Psoas muscle (tissue), 8 donors: Measurements from ENCODE around the gene EVC. TPM values are rescaled to one million over a fixed set of nuclear protein-coding genes. Genes with fewer than 3 reads are reported as not detected.

Source experiments
- ATAC-seq, 4 donors: fragments of 200-7000 bp; cut with Tn5 transposase; one replicate each; pipeline ENCODE4 v1.9.1; 2020; ENCODE audit warnings: moderate library complexity in 3 of 4, mild to moderate bottlenecking in 2 of 4
- DNase-seq, 2 donors: peaks; one replicate each; pipeline ENCODE4 v3.0.0-alpha.2; 2020
- H3K27ac ChIP-seq: fragments of 200-600 bp; one replicate; pipeline ENCODE4 v1.8.0; 2022
- H3K27me3 ChIP-seq, 3 donors: fragments of 200-600 bp in 1 of 3; one replicate each; pipeline versions ENCODE4 v1.6.1 to v1.8.0; 2013 to 2022; ENCODE audit warnings: low read length in 2 of 3, mild to moderate bottlenecking in 2 of 3, moderate library complexity in 1 of 3; ENCODE audit not compliant: insufficient read depth in 3 of 3
- H3K36me3 ChIP-seq, 2 donors: fragments of 200-600 bp in 1 of 2; one replicate each; pipeline versions ENCODE4 v1.6.1 to v1.8.0; 2013 to 2022; ENCODE audit warnings: low read depth in 1 of 2, mild to moderate bottlenecking in 1 of 2, moderate library complexity in 1 of 2; ENCODE audit not compliant: insufficient read depth in 1 of 2
- H3K4me1 ChIP-seq: fragments of 200-600 bp; one replicate; pipeline ENCODE4 v1.8.0; 2022
- H3K4me3 ChIP-seq: fragments of 200-600 bp; one replicate; pipeline ENCODE4 v1.8.0; 2022; ENCODE audit warnings: mild to moderate bottlenecking
- H3K9me3 ChIP-seq: fragments of 200-600 bp; one replicate; pipeline ENCODE4 v1.8.0; 2022
- CTCF ChIP-seq: fragments of 200-600 bp; IDR thresholded peaks from one replicate; pipeline ENCODE4 v1.8.0; 2022; ENCODE audit warnings: antibody characterized with exemption
- WGBS, 3 donors: extraction: QIAGEN DNeasy Blood & Tissue Kit; methylation state at CpG; one replicate each; pipeline versions ENCODE4 v1.1.6 to v1.1.7; 2013; 5-methylcytosine and 5-hydroxymethylcytosine counted together
- intact Hi-C, 2 donors: fragments of 100-400 bp; cut with DNase I; formaldehyde crosslinking; loops; one replicate each; pipeline versions ENCODE4 v1.11.0 to v1.14.2; 2022
- polyA plus RNA-seq, 3 donors: library from polyadenylated mRNA; stranded (reverse); fragments of 200-250 nt; gene quantifications; one replicate each; pipeline ENCODE4 v1.2.3, GENCODE V29; 2013
- total RNA-seq, 4 donors: library from RNA; stranded (reverse); fragmentation: NEBNext Ultra II Directional in 2 of 4; extraction: Animal tissue kit (Norgen Biotek cat#: 25700) in 2 of 4; gene quantifications; one replicate each; pipeline versions ENCODE4 v1.2.1 to v1.2.4, GENCODE V29; 2021 to 2023
- donor health status: healthy with polysubstance abuse.
- donor health status: DM: no; HTN: no; CAD: no; lungs with moderate emphysema.
- donor health status: Bipolar disorder and iron deficiency.
- donor health status: healthy.
- donor health status: DM: yes; HTN: yes; CAD: no.
- donor health status: DM: no; HTN: no; CAD: no.
- donor health status: DM: no; HTN: no; CAD: no.
- donor health status: DM: yes; HTN: yes; CAD: no.

Gene EVC
- total and polyA plus RNA-seq, 7 donors = 0.56 to 3.8 (median 1.5) TPM

GRCh38 chr4:5780831-5781480, 70.0 kb downstream of the EVC start:
- 87 to 90% (median 88%) methylated on average over 9 of the region's 9 CpGs for whole genome bisulfite sequencing, 3 donors
- intact Hi-C loops = no loop called here
- peaks cover 14% of the 10 kb centered on the region for H3K9me3 ChIP-seq
- no peak overlapping the region for H3K4me3 ChIP-seq
- no peaks in the 10 kb centered on the region for H3K4me1 ChIP-seq
- no peaks in the 10 kb centered on the region for H3K36me3 ChIP-seq
- no peaks in the 10 kb centered on the region for H3K27me3 ChIP-seq
- no peak overlapping the region for H3K27ac ChIP-seq
- DNase-seq (no peak), ATAC-seq (no peak)
- no peak for TF ChIP-seq CTCF

GRCh38 chr4:5781691-5782090, 70.7 kb downstream of the EVC start:
- TF ChIP-seq CTCF = no peak
- H3K4me1 ChIP-seq = no peaks in the 10 kb centered on the region
- H3K4me3 ChIP-seq = no peak overlapping the region
- intact Hi-C loops = no loop called here
- no peaks in the 10 kb centered on the region for H3K36me3 ChIP-seq
- peaks cover 6% of the 10 kb centered on the region for H3K9me3 ChIP-seq
- WGBS, 3 donors = 80 to 93% (median 93%) methylated on average over 3 of the region's 3 CpGs
- no peak overlapping the region for H3K27ac ChIP-seq
- H3K27me3 ChIP-seq = no peaks in the 10 kb centered on the region
- DNase-seq = no peak
- ATAC-seq = no peak

GRCh38 chr4:5782829-5783476, 72.0 kb downstream of the EVC start:
- Histone ChIP-seq H3K27me3 (no peaks in the 10 kb centered on the region), H3K4me3 (no peak overlapping the region), H3K4me1 (no peaks in the 10 kb centered on the region), H3K27ac (no peak overlapping the region), H3K36me3 (no peaks in the 10 kb centered on the region), H3K9me3 (no peaks in the 10 kb centered on the region)
- WGBS, 3 donors = 85 to 94% (median 90%) methylated on average over 6 of the region's 6 CpGs
- intact Hi-C loops = no loop called here
- DNase-seq (no peak), ATAC-seq (no peak)
- no peak for TF ChIP-seq CTCF

GRCh38 chr4:5783486-5783885, 72.5 kb downstream of the EVC start:
- TF ChIP-seq CTCF = no peak
- Histone ChIP-seq H3K9me3 (no peaks in the 10 kb centered on the region), H3K4me3 (no peak overlapping the region), H3K27me3 (no peaks in the 10 kb centered on the region), H3K36me3 (no peaks in the 10 kb centered on the region), H3K27ac (no peak overlapping the region), H3K4me1 (no peaks in the 10 kb centered on the region)
- intact Hi-C loops = no loop called here
- ATAC-seq (no peak), DNase-seq (no peak)
- 77 to 87% (median 79%) methylated on average over 14 of the region's 14 CpGs for WGBS, 3 donors
